ENCODE measurements around the gene HOXB9.

Gene HOXB9

GRCh38 chr17:48623583-48623982 is 2.6 kb downstream of the HOXB9 start:
- no peak for DNase-seq

DNA sequence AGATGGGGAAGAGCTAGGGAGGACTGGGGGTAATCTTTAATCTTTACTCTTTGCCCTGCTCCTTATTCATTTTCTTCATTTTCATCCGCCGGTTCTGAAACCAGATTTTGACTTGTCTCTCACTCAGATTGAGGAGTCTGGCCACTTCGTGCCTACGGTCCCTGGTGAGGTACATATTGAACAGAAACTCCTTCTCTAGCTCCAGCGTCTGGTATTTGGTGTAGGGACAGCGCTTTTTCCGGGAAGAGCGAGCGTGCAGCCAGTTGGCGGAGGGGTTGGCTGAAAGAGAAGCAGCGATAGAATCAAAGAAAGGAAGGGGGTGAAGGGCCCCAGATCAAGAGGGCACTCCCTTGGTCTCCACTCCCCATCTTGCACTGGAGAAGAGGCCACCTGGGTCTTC is 3.3 kb downstream of the HOXB9 start:
- no peak for DNase-seq

- DNase-seq, result no peak
Measured at GRCh38 chr17:48621410-48622392, 4.5 kb downstream of the HOXB9 start.

DNA sequence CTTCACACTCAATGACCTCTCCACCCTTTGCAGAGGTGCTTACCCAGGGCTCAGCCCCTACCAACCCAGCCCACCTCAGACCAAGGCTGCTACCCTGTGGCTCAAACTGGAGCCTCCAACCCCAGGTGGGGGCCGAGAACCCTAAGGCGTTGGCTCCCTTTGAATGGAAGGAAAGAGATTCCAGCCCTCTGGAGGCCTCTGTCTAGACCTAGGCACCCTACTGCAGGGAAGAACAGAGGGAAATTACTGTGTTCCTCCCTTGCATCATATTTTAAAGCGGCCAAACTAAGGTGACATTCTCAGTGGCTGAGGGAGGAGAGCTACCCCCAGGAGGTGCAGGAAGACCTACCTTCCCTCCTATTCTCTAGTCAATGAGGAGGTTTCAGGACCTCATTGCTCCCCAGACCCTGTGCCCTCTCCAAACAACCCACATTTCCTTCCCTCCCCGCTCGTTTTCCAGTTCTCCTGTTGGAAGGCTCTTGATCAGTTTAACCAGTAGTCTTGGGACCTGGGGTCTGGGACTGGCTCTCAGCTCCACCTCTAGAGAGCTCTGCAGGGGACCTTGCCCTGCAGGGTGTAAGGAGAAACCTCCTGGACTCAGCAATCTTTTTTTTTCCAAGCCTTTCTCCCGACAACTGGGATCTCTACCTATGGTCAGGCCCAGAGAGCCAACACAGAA is 5.6 kb downstream of the HOXB9 start:
- no peak for DNase-seq

DNA sequence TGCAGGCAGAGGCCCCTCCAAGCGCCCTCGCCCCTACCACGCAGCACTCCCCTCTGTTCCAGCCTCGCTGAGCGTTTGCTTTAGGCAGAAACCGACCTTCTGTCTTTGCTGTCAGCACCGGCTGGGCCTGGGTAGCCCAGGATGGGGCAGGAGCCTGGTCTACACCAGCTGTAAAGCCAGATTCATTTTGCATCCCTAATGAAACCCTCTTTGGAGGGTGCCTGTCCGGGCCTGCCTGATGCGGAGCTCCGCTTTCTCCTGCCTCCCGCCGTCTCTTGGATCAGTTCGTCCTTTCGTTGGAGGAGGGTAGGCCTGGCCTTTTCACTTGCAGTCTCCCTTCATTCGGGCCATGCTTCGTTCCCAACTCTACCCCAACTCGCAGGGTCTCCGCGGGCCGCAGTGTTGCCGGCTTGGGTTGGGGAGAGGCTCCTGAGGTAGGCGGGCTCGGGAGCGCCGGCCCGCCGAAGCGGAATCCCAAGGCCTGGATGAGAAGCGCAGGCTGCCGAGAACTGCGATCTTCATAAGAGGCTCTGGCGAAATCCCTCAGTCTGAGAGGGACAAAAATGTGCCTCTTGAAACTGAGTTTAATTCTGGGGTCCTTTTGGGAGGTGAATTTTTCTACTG is 6.2 kb downstream of the HOXB9 start:
- no peak for DNase-seq

GRCh38 chr17:48618256-48618896 is 7.8 kb downstream of the HOXB9 start:
- DNase-seq, result peak; percentile 74

- no peak for DNase-seq
Measured at GRCh38 chr17:48617471-48618255, 8.5 kb downstream of the HOXB9 start.

DNA sequence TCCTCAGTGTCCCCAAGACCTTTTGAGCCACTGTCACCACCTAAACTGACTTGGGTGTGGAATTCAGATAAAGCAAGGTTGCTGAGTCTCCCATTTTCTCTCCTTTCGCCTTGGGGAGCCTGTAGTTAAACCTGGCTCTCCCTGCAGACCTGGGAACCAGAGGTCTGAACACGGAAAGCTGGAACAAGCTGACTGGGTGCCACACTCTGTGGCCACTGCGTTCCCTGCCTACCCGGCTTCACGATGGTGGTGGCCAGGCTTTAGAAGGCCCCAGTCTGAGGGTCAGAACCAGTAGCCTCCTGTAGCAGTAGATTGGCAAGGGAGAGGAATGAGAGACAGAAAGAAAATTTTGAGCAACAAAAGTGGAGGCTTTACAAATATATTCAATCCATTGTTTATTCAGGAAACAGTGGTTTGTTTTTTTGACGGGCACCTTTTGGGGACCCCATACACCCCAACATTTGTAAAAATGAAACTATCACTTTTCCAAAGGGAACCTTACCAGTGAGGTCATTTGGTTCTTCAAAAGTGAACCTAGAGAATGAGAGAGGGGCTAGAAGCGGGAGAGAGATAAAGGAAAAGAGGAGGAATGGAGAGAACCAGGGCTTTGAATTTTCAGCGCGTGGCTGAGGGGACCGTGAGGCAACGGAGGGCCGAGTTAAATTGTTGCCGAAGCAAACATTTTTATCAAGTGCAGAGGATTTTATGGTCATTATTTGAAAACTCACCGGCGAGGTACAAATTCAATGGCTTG is 9.3 kb downstream of the HOXB9 start:
- no peak for DNase-seq

DNA sequence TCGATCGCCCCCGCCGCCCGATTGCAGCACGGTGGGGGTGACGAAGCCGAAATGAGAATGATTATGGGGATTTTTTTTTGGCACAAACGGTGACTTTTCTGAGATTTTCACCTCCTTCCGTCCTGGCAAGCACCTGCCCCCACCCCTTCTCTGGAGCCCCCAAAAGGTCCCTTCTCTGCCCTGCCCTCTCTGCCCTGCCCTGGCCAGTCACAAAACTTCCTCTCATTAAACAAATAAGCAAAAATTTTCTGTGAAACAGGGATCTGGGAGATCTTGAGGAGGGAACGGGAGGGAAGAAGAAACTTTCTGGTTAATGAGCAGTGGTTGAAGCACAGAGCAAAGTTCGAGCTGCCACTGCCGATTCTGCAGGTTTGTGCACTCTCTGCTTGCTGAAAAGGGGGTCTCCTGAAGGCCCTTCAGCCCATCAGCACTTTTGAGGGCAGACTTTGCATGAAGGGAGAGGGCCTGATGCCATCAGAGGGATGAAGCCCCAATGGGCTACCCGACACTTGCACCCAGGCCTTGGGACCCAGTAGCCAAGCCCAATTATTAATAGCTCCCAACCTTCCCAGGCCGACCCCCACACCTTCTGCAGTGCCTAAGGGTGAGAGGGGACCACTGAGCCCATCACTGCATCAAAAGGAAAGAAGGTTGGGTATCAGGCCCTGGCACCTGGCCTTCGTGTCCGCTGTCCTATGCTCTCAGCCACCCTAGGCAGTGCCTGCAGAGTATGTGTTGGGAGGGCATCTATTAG is 10.0 kb downstream of the HOXB9 start:
- DNase-seq, result no peak

- no peak for DNase-seq
Measured at GRCh38 chr17:48615047-48615962, 10.9 kb downstream of the HOXB9 start, which contains the start of gene HOXB8. TSS of gene HOXB8 (minus strand) at chr17:48615292. CDS start at chr17:48614704, 588 bp downstream.

- DNase-seq, result no peak
Measured at GRCh38 chr17:48613862-48614694, 12.1 kb downstream of the HOXB9 start.

- DNase-seq, result peak; percentile 26
Measured at GRCh38 chr17:48612854-48613691, 13.1 kb downstream of the HOXB9 start.

- no peak for DNase-seq
Measured at GRCh38 chr17:48612456-48612853, 13.7 kb downstream of the HOXB9 start.

- DNase-seq, result no peak
Measured at GRCh38 chr17:48611681-48612455, 14.3 kb downstream of the HOXB9 start.

DNA sequence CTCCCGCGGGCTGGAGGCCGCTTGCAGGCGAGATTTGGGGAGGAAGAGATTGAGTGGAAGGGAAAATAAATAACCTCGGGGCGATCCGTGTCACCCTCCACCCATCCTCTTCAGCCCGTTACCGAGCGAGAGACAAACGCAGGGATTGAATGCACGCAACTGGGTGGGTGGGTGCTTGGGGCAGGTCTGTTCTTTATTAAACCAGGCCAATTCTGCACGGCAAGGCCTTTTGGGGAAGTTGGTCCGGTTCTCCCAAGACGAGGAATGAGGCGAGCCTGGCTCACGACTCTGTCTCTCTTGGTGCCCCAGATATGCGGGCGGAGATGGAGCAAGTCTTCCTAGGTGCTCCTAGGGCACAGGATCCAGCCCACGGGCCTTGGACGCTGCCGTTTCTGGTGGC is 14.9 kb downstream of the HOXB9 start:
- no peak for DNase-seq
